Brain pericyte (primary cell): Measurements from ENCODE around the gene ATP11A.

Source experiments
- DNase-seq: peaks from one replicate; pipeline ENCODE4 v3.0.0-alpha.2; 2012; ENCODE audit warnings: low read depth, low spot score

ATP11A gene

GRCh38 chr13:112723771-112724170 lies 33.9 kb downstream of the ATP11A start:
- no peak for DNase-seq

- no peak for DNase-seq
These were observed 35.0 kb downstream of the ATP11A start for GRCh38 chr13:112724788-112725345.

GRCh38 chr13:112725346-112726015 lies 35.6 kb downstream of the ATP11A start:
- no peak for DNase-seq

GRCh38 chr13:112726016-112726767 lies 36.4 kb downstream of the ATP11A start:
- no peak for DNase-seq

GRCh38 chr13:112727581-112727980 lies 37.7 kb downstream of the ATP11A start:
- no peak for DNase-seq

GRCh38 chr13:112728375-112729126 lies 38.7 kb downstream of the ATP11A start:
- no peak for DNase-seq

- no peak for DNase-seq
These were observed 39.6 kb downstream of the ATP11A start for GRCh38 chr13:112729408-112729807.

GRCh38 chr13:112730157-112730671 lies 40.4 kb downstream of the ATP11A start:
- DNase-seq, result no peak

GRCh38 chr13:112731667-112732616 lies 42.1 kb downstream of the ATP11A start:
- DNase-seq, result no peak

- no peak for DNase-seq
These were observed 42.8 kb downstream of the ATP11A start for GRCh38 chr13:112732679-112733078.

- DNase-seq, result no peak
These were observed 43.3 kb downstream of the ATP11A start for GRCh38 chr13:112733112-112733511.

- DNase-seq, result no peak
These were observed 44.0 kb downstream of the ATP11A start for GRCh38 chr13:112733661-112734379.

- DNase-seq, result no peak
These were observed 45.1 kb downstream of the ATP11A start for GRCh38 chr13:112734696-112735547.

- no peak for DNase-seq
These were observed 46.0 kb downstream of the ATP11A start for GRCh38 chr13:112735791-112736190.

- no peak for DNase-seq
These were observed 47.5 kb downstream of the ATP11A start for GRCh38 chr13:112737294-112737693.

- DNase-seq, result no peak
These were observed 48.8 kb downstream of the ATP11A start for GRCh38 chr13:112738606-112739005.

- DNase-seq, result no peak
These were observed 50.8 kb downstream of the ATP11A start for GRCh38 chr13:112740502-112741131.

- no peak for DNase-seq
These were observed 51.4 kb downstream of the ATP11A start for GRCh38 chr13:112741185-112741755.
